A673 (cell line): ENCODE measurements around the gene BTBD9. TPM values are rescaled to one million over a fixed set of nuclear protein-coding genes. Genes with fewer than 3 reads are reported as not detected.

Experiments used
- BruUV-seq: library from RNA; stranded (reverse); fragments of 400-500 nt; replicated peaks from 2 replicates; lab custom pipeline; 2021; lab: Mats Ljungman, UMichigan
- CTCF ChIA-PET: fragments of 300-600 bp; sonication (Branson Sonifier 250); formaldehyde crosslinking; loops from one replicate; lab custom pipeline; 2022; ENCODE audit warnings: antibody characterized with exemption; lab: Charles Lee
- POLR2A ChIA-PET: fragments of 300-600 bp; sonication (Branson Sonifier 250); formaldehyde crosslinking; loops from one replicate; lab custom pipeline; 2022; ENCODE audit warnings: antibody characterized with exemption; ENCODE audit not compliant: low non-redundant PET; lab: Charles Lee
- DNase-seq: peaks from one replicate; pipeline ENCODE4 v3.0.0-alpha.2; 2015; ENCODE audit warnings: low spot score
- H3K27ac ChIP-seq: fragments of 200-600 bp; sonication (generic); 2 replicates; pipeline ENCODE4 v1.5.1; 2016; ENCODE audit warnings: mixed run types, low read depth, mild to moderate bottlenecking, mixed read lengths, antibody characterized with exemption, low read length; ENCODE audit not compliant: poor library complexity, severe bottlenecking
- H3K27me3 ChIP-seq: fragments of 200-600 bp; sonication (generic); replicated peaks from 2 replicates; pipeline ENCODE4 v1.6.1; 2017; ENCODE audit warnings: mixed run types, low read depth, mild to moderate bottlenecking, mixed read lengths, antibody characterized with exemption, low read length; ENCODE audit not compliant: insufficient read depth, poor library complexity
- H3K36me3 ChIP-seq: fragments of 200-600 bp; sonication (generic); 2 replicates; pipeline ENCODE4 v1.6.1; 2016; ENCODE audit warnings: mixed run types, mild to moderate bottlenecking, mixed read lengths, antibody characterized with exemption, low read length; ENCODE audit not compliant: insufficient read depth, poor library complexity, severe bottlenecking
- H3K4me1 ChIP-seq: fragments of 200-600 bp; sonication (generic); 2 replicates; pipeline ENCODE4 v1.6.1; 2017; ENCODE audit warnings: mixed run types, mild to moderate bottlenecking, mixed read lengths, antibody characterized with exemption, low read length; ENCODE audit not compliant: insufficient read depth, poor library complexity, severe bottlenecking
- H3K4me3 ChIP-seq: fragments of 200-600 bp; sonication (generic); 2 replicates; pipeline ENCODE4 v1.5.1; 2016; ENCODE audit warnings: low read depth, mixed run types, mild to moderate bottlenecking, mixed read lengths, low read length; ENCODE audit not compliant: poor library complexity, severe bottlenecking
- H3K9me3 ChIP-seq: fragments of 200-600 bp; sonication (generic); 2 replicates; pipeline ENCODE4 v1.6.1; 2016; ENCODE audit warnings: mixed run types, low read depth, mild to moderate bottlenecking, mixed read lengths, antibody characterized with exemption, low read length; ENCODE audit not compliant: poor library complexity, severe bottlenecking
- CTCF ChIP-seq: fragments of 300-800, 200-600 bp; sonication (generic); conservative IDR thresholded peaks from 2 replicates; pipeline ENCODE4 v1.5.1; 2017; ENCODE audit warnings: low read depth, mild to moderate bottlenecking, antibody characterized with exemption, low read length, moderate library complexity, mixed read lengths
- EZH2 ChIP-seq: fragments of 200-600 bp; sonication (generic); IDR thresholded peaks from 2 replicates; pipeline ENCODE4 v1.6.1; 2017; ENCODE audit warnings: borderline replicate concordance, low read depth, mild to moderate bottlenecking, mixed read lengths, antibody characterized with exemption, low read length; ENCODE audit not compliant: poor library complexity, severe bottlenecking
- intact Hi-C: fragments of 100-400 bp; cut with micrococcal nuclease; formaldehyde crosslinking; loops from one replicate; pipeline ENCODE4 v1.10.0; 2022; ENCODE audit not compliant: unreplicated experiment
- total RNA-seq: library from RNA; stranded (reverse); gene quantifications from 2 replicates; pipeline ENCODE4 v1.2.3, GENCODE V29; 2021

Gene BTBD9
- total RNA-seq, 1 experiment from 2014 or later: 8.0 TPM

DNA sequence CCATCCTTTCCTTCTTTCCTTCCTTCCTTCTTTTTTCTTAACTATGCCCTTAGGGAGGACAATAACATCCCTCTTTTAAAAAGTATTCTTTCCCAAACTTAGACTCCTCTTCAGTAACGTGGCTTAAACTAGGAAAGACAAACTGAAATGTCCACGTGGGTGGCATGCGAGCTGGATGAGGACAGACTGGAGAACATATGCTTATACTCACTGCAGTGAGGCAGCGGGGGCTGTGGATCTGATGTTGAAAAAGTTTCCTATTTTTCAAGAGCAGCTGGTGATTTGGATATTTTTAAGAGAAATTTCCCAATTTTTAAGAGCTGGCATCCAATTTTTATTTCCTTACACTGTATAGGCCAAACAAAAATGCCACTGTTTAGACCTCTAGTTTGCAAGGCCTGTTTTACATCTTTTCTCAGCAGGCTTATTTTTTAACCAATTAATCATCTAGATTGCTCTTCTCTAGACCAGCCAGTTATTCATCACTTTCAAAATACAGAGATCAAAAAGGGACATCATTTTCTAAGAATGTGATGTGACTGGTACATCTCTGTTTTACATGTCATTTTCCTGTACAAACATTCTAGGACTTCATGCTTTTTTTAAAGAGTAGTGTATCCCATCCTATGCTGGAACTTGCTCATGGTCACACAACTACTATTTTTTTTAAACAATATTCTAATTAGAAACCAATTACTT, 226.5 kb downstream of the BTBD9 start:
- no TSS peak for BruUV-seq
- no peak overlapping the region for H3K27ac ChIP-seq
- H3K9me3 ChIP-seq: no peaks in the 10 kb centered on the region
- ChIA-PET CTCF (no interaction called here), POLR2A (no interaction called here)
- intact Hi-C loops: no loop called here
- TF ChIP-seq EZH2 (no peak), CTCF (no peak)
- DNase-seq: no peak
- H3K4me3 ChIP-seq: no peak overlapping the region
- no peaks in the 10 kb centered on the region for H3K4me1 ChIP-seq
- H3K27me3 ChIP-seq: no peaks in the 10 kb centered on the region
- H3K36me3 ChIP-seq: no peaks in the 10 kb centered on the region

- H3K27me3 ChIP-seq: no peaks in the 10 kb centered on the region
- peaks cover 3% of the 10 kb centered on the region for H3K4me1 ChIP-seq
- no peak overlapping the region for H3K27ac ChIP-seq
- ChIA-PET CTCF (no interaction called here), POLR2A (no interaction called here)
- no TSS peak for BruUV-seq
- intact Hi-C loops: no loop called here
- DNase-seq: no peak
- H3K4me3 ChIP-seq: no peak overlapping the region
- TF ChIP-seq CTCF: no peak
- TF ChIP-seq EZH2: no peak
- H3K36me3 ChIP-seq: no peaks in the 10 kb centered on the region
- no peaks in the 10 kb centered on the region for H3K9me3 ChIP-seq
Observed at GRCh38 chr6:38407192-38407591, 232.5 kb downstream of the BTBD9 start.

- TF ChIP-seq CTCF (no peak), EZH2 (no peak)
Observed at GRCh38 chr6:38406096-38406495, 233.6 kb downstream of the BTBD9 start.

More at GRCh38 chr6:38406096-38406495, 233.6 kb downstream of the BTBD9 start:
- Histone ChIP-seq H3K36me3 (no peaks in the 10 kb centered on the region), H3K27ac (no peak overlapping the region), H3K27me3 (no peaks in the 10 kb centered on the region), H3K4me1 (peaks cover 3% of the 10 kb centered on the region), H3K9me3 (no peaks in the 10 kb centered on the region), H3K4me3 (no peak overlapping the region)
- no TSS peak for BruUV-seq
- ChIA-PET CTCF (no interaction called here), POLR2A (no interaction called here)
- DNase-seq: no peak
- intact Hi-C loops: no loop called here
